Sigmoid colon (tissue), 4 donors: ENCODE results near the gene HINFP.

ENCODE experiments used
- EP300 ChIP-seq, 4 donors: sonication (generic); formaldehyde crosslinking; IDR thresholded peaks; one replicate each; pipeline ENCODE4 v1.6.1; 2017; ENCODE audit warnings: antibody characterized with exemption in 4 of 4
- POLR2A ChIP-seq, 2 donors: fragments of 450-650 bp; IDR thresholded peaks; one replicate each; pipeline ENCODE4 v1.6.1; 2016; ENCODE audit warnings: antibody characterized with exemption in 2 of 2, mild to moderate bottlenecking in 2 of 2, moderate library complexity in 2 of 2
- TF ChIP-seq, protein P1 (sequence below), 4 experiments: fragments of 450-650 bp in 3 of 4; fragments of 200-600 bp in 1 of 4; IDR thresholded peaks; one replicate each; pipeline ENCODE4 v1.5.1; 2016 to 2019; ENCODE audit warnings: antibody characterized with exemption in 4 of 4, mild to moderate bottlenecking in 3 of 4, moderate library complexity in 2 of 4

DNA sequence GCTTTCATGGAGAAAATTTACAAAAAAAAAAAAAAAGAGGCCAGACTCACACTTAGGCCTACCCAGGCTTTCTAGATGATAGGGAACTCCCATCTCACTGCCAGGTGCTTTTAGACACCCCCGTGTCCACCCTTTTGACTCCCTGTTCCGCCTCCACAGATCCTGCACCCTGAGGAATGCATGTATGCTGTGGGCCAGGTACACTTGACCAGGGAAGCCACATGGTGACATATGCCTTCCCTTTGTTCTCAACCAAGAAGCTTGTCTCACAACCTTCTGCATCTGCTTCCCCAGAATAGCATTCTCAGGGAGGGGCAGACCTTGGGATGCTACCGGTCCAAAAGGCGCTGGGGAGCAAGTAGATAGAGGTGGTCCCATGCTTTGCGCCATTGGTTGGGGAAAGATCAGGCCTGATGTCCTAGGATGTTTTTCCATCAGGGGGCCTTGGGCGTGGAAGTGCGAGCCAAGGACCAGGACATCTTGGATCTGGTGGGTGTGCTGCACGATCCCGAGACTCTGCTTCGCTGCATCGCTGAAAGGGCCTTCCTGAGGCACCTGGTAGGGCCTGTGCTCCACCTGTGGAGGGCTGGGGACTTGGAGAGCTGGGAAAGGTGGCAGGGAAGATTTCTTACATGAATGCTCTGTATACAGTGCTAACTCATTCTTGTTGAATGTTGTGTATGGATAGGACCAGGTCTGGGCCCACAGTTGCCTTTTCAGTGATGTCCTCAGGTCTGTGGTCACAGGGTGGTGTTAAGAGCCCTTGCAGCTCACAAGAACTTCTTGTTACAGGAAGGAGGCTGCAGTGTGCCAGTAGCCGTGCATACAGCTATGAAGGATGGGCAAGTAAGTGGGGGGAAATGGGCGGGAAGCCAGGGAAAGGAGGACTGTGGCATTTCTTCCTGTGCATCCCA, 29.2 kb upstream of the HINFP start:
- TF ChIP-seq, protein P1, sequence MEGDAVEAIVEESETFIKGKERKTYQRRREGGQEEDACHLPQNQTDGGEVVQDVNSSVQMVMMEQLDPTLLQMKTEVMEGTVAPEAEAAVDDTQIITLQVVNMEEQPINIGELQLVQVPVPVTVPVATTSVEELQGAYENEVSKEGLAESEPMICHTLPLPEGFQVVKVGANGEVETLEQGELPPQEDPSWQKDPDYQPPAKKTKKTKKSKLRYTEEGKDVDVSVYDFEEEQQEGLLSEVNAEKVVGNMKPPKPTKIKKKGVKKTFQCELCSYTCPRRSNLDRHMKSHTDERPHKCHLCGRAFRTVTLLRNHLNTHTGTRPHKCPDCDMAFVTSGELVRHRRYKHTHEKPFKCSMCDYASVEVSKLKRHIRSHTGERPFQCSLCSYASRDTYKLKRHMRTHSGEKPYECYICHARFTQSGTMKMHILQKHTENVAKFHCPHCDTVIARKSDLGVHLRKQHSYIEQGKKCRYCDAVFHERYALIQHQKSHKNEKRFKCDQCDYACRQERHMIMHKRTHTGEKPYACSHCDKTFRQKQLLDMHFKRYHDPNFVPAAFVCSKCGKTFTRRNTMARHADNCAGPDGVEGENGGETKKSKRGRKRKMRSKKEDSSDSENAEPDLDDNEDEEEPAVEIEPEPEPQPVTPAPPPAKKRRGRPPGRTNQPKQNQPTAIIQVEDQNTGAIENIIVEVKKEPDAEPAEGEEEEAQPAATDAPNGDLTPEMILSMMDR (IDR thresholded peaks at IDR 0.05) = no peak
- TF ChIP-seq EP300 (IDR thresholded peaks at IDR 0.05) = no peak
- TF ChIP-seq POLR2A (IDR thresholded peaks at IDR 0.05) = no peak
